Breast epithelium (tissue), 4 donors: ENCODE results near the gene MAN1C1. TPM values are rescaled to one million over a fixed set of nuclear protein-coding genes. Genes with fewer than 3 reads are reported as not detected.

Experiments
- DNase-seq, 2 donors: peaks; one replicate each; pipeline ENCODE4 v3.0.0-alpha.2; 2019; ENCODE audit warnings: low spot score in 2 of 2
- H3K27ac ChIP-seq, 2 donors: fragments of 200-600 bp; sonication (generic) in 1 of 2; one replicate each; pipeline ENCODE4 v1.5.1; 2016 to 2019; ENCODE audit warnings: mild to moderate bottlenecking in 1 of 2
- H3K27me3 ChIP-seq, 2 donors: fragments of 200-600 bp; sonication (generic) in 1 of 2; one replicate each; pipeline versions ENCODE4 v1.5.1 to v1.6.0; 2017 to 2019; ENCODE audit warnings: control low read depth in 1 of 2, mild to moderate bottlenecking in 1 of 2
- H3K36me3 ChIP-seq: fragments of 200-600 bp; one replicate; pipeline ENCODE4 v1.5.1; 2019
- H3K4me1 ChIP-seq, 2 donors: fragments of 200-600 bp; sonication (generic); one replicate each; pipeline ENCODE4 v1.5.1; 2016 to 2019; ENCODE audit warnings: control low read depth in 1 of 2
- H3K4me3 ChIP-seq, 3 donors: fragments of 200-600 bp; sonication (generic); 1 replicate in 2 of 3; 2 replicates in 1 of 3; pipeline ENCODE4 v1.5.1; 2016 to 2019; ENCODE audit warnings: mild to moderate bottlenecking in 3 of 3, moderate library complexity in 2 of 3
- H3K9me3 ChIP-seq, 2 donors: fragments of 200-600 bp; sonication (generic) in 1 of 2; one replicate each; pipeline ENCODE4 v1.5.1; 2016 to 2019; ENCODE audit warnings: control low read depth in 1 of 2
- CTCF ChIP-seq, 3 donors: fragments of 450-650 bp; IDR thresholded peaks; one replicate each; pipeline ENCODE4 v1.5.1; 2016 to 2017; ENCODE audit warnings: antibody characterized with exemption in 3 of 3, mild to moderate bottlenecking in 3 of 3, moderate library complexity in 3 of 3
- POLR2A ChIP-seq: fragments of 450-650 bp; IDR thresholded peaks from one replicate; pipeline ENCODE4 v1.6.1; 2016; ENCODE audit warnings: antibody characterized with exemption, mild to moderate bottlenecking, moderate library complexity
- POLR2AphosphoS5 ChIP-seq, 3 donors: sonication (generic); formaldehyde crosslinking; IDR thresholded peaks; one replicate each; pipeline ENCODE4 v1.6.1; 2017; ENCODE audit warnings: antibody characterized with exemption in 3 of 3
- intact Hi-C: fragments of 100-400 bp; cut with DNase I; formaldehyde crosslinking; loops from one replicate; pipeline ENCODE4 v1.15.1; 2023; ENCODE audit warnings: low total_unique reads
- total RNA-seq, 3 donors: library from RNA; depleted of rRNA; stranded (reverse); fragments of >200 nt; gene quantifications; one replicate each; pipeline ENCODE4 v1.1.0, GENCODE V29; 2016

The MAN1C1 gene
- total RNA-seq, 3 donors from 2014 or later = 6.7 to 13.8 (median 6.9) TPM

- no peak overlapping the region for H3K27ac ChIP-seq
- H3K9me3 ChIP-seq = no peaks in the 10 kb centered on the region
- no peak for TF ChIP-seq POLR2A
- no peak for TF ChIP-seq CTCF (IDR thresholded peaks at IDR 0.05)
- no peak for TF ChIP-seq POLR2AphosphoS5 (IDR thresholded peaks at IDR 0.05)
- no peaks in the 10 kb centered on the region for H3K27me3 ChIP-seq
- H3K4me1 ChIP-seq = no peaks in the 10 kb centered on the region
- H3K36me3 ChIP-seq = no peaks in the 10 kb centered on the region
- DNase-seq = no peak
- intact Hi-C loops = no loop called here
- no peak overlapping the region for H3K4me3 ChIP-seq
These were observed 139.6 kb downstream of the MAN1C1 start for GRCh38 chr1:25756215-25756614.

- no peak for DNase-seq
- TF ChIP-seq POLR2AphosphoS5 (IDR thresholded peaks at IDR 0.05) (no peak), CTCF (IDR thresholded peaks at IDR 0.05) (no peak), POLR2A (no peak)
- intact Hi-C loops = no loop called here
- Histone ChIP-seq H3K27me3 (no peaks in the 10 kb centered on the region), H3K27ac (no peak overlapping the region), H3K9me3 (no peaks in the 10 kb centered on the region), H3K4me1 (no peaks in the 10 kb centered on the region), H3K4me3 (no peak overlapping the region), H3K36me3 (no peaks in the 10 kb centered on the region)
These were observed 140.7 kb downstream of the MAN1C1 start for GRCh38 chr1:25757151-25757845.

GRCh38 chr1:25757846-25758185, 141.2 kb downstream of the MAN1C1 start:
- Histone ChIP-seq H3K27ac (no peak overlapping the region), H3K9me3 (no peaks in the 10 kb centered on the region), H3K4me1 (no peaks in the 10 kb centered on the region), H3K36me3 (no peaks in the 10 kb centered on the region), H3K4me3 (no peak overlapping the region), H3K27me3 (no peaks in the 10 kb centered on the region)
- no peak for DNase-seq
- intact Hi-C loops = no loop called here
- TF ChIP-seq POLR2AphosphoS5 (IDR thresholded peaks at IDR 0.05) (no peak), CTCF (IDR thresholded peaks at IDR 0.05) (no peak), POLR2A (no peak)

GRCh38 chr1:25758466-25759070, 142.0 kb downstream of the MAN1C1 start:
- no peak overlapping the region for H3K27ac ChIP-seq
- intact Hi-C loops = no loop called here
- H3K36me3 ChIP-seq = no peaks in the 10 kb centered on the region
- TF ChIP-seq POLR2A (no peak), POLR2AphosphoS5 (IDR thresholded peaks at IDR 0.05) (no peak), CTCF (IDR thresholded peaks at IDR 0.05) (no peak)
- no peaks in the 10 kb centered on the region for H3K27me3 ChIP-seq
- no peak overlapping the region for H3K4me3 ChIP-seq
- no peaks in the 10 kb centered on the region for H3K4me1 ChIP-seq
- no peaks in the 10 kb centered on the region for H3K9me3 ChIP-seq
- DNase-seq = no peak

- no peak for DNase-seq
- no peaks in the 10 kb centered on the region for H3K27me3 ChIP-seq
- intact Hi-C loops = loop anchor here (5.0 kb wide), 1 partner anchor 1358 kb away; no protein-coding TSS in a partner anchor
- no peaks in the 10 kb centered on the region for H3K4me1 ChIP-seq
- H3K9me3 ChIP-seq = no peaks in the 10 kb centered on the region
- TF ChIP-seq POLR2A (no peak), CTCF (IDR thresholded peaks at IDR 0.05) (no peak), POLR2AphosphoS5 (IDR thresholded peaks at IDR 0.05) (no peak)
- no peak overlapping the region for H3K27ac ChIP-seq
- no peaks in the 10 kb centered on the region for H3K36me3 ChIP-seq
- no peak overlapping the region for H3K4me3 ChIP-seq
These were observed 143.6 kb downstream of the MAN1C1 start for GRCh38 chr1:25760122-25760719.
